HG03159 (cell line): Measurements from ENCODE around the gene MPEG1.

Source experiments
- ATAC-seq: cut with Tn5 transposase; IDR thresholded peaks from one replicate; pipeline ENCODE4 v1.9.1; 2021; ENCODE audit warnings: mild to moderate bottlenecking, moderate library complexity; ENCODE audit not compliant: unreplicated experiment

Gene MPEG1

DNA sequence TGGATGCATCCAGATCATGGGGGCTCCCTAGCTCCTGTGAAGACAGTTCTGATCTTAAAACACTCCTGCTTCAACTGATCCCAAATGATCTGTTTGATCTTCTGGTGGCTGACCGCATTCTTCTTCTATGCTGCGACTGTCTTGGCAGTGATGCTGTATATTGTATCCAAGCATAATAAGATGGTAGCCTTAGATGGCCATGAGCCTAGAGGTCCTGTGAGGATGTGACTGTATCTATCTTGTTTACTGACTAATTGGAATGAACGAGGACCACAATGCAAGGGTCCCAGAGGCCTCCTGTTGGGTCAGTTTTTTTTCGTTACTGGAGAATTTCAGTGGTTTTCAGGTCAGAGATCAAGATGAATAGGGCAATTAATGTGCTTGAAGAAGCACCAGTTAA is 7.1 kb upstream of the MPEG1 start:
- no peak for ATAC-seq

DNA sequence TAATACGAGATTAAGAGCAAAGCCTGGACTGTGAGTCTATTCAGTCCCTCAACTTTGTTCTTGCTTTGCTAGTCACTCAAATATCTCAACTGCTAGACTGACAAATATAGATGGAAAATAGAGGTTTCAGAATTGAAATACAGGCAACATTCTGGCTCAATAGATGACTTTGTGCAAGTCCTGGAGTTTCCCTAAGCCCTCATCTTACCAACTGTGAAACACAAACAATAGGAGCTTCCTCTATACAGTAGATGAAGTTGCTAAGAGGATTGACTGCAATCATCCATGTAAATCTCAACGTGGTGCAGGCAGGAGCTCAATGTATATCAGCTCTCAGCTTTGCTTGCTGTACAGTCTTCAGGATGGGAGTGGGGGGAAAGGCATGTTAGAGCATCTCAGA is 6.2 kb upstream of the MPEG1 start:
- no peak for ATAC-seq

DNA sequence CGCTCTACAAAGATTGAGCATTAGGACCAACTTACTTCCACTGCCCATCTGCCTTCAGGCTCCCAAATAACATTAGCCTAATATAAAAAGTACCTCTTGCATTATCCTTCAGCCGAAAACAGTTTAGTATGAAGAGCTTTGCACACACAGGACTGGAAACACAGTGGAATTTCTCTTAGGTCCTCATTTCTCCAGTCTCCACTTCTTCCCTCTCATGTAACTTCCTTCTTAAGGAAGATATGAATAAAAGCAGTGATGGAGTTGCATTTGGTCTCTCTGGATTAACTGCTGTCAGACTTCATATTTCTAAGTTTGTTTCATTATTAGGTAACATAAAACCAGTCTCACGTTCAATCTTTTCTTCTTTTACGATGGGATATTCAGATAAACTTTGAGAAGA is 5.6 kb upstream of the MPEG1 start:
- no peak for ATAC-seq

DNA sequence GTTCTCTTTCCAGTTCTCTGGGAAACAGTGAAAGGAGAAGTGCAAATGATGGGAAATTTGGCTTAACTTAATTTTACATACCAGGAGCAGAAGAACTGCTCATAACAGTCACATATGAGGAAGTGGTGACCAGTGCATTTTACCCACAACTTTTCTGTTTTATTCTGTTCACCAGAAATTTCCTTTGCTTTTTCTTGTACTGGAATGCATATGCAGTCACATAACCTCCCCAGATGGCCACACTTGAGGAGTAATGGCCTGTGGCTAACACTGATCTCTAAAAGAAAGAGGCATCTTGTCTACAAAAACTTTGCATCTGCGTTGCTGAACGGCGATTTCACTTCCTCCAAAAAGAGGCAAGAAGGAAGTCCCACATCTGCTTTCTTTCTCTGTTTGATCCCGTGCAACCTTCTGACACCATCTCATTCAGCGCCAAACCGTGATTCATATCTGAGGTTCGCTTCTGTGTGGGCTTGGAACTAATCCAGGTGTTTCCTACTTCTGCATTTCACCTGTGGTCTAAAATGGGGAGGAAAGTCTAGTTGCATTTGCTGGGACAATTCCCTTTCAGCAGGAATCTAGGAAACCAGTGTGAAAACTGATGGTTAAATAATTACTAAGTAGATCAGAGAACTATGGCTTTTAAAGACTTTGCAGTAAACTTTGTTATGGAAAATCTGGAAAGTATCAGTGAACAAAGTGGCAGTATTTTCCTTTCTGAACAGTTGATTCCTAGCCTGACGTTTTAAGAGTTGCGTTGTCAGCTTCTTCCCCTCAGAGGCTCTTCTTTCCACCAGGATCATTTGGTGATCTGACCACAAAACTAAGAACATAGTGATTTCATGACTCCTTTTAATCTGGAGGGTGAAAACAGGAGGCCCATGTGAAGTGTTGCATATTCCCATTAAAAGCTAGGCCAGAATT is 4.2 kb upstream of the MPEG1 start:
- ATAC-seq: peak; percentile 89

DNA sequence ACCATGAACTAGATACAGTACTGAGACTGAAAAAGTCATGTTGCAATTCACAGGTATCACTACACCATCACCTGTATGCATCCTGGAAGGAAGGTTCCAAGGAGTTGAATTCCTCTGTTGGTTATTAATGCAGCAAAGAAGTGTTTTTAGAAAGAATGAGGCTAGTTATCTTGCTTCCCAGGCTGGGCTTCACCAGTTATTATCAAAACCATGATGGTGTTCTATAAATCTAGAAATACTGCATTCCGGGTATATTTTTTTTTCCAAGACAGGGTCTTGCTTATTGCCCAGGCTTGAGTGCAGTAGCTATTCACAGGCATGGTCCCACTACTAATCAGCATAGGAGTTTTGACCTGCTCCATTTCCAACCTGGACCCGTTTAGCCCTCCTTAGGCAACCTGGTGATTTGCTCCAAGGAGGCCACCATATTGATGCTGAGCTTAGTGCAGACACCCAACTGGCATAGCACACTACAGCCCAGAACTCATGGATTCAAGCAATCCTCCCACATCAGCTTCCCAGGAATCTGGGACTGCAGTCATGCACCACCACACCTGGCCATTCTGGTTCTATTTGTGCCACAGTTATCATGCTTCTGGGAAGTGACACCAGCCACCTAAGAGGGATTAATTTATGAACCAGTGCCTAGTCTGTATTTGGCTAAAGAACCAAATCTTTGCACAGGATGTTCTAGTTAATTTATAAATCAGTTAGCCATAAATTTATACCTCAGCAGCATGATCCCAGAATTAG is 1.6 kb upstream of the MPEG1 start:
- no peak for ATAC-seq

DNA sequence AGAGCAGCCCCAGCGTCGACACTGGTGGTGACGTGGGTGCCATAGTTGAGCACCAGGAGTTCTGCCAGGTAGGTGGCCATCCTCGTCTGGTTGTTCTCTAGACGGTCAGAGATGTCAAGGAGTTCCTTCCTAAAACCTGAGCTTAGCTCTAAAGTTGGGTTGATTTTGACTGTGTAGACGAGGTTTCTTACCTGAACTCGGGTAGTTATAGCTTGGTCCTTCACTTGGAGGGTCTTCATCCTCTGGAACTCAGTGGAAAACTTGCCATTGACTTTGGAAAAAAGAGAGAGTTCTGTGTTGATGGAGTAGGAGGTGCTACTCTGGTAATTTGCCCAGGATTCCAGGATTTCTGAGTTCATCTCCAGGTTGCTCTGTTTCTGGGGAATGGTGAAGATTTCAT is 505 bp downstream of the MPEG1 start:
- ATAC-seq: no peak

DNA sequence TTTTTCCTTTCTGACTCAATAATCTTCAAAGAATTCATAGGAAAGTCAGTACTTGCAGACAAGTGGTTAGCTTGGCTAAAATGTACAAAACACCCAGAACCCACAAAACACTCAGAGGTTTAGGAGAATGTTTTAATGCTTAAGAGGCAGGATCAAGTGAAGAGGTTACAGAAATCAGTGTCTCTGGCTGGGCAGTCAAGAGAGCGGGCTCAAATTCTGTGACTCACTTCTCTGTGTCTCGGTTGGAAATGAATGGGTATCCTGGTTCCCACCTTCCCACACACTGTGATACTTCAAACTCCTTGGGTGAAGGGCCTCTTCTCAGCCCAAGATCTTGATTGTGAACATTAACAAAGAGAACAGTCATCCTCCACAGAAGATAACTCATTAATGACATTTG is 3.8 kb downstream of the MPEG1 start:
- no peak for ATAC-seq

DNA sequence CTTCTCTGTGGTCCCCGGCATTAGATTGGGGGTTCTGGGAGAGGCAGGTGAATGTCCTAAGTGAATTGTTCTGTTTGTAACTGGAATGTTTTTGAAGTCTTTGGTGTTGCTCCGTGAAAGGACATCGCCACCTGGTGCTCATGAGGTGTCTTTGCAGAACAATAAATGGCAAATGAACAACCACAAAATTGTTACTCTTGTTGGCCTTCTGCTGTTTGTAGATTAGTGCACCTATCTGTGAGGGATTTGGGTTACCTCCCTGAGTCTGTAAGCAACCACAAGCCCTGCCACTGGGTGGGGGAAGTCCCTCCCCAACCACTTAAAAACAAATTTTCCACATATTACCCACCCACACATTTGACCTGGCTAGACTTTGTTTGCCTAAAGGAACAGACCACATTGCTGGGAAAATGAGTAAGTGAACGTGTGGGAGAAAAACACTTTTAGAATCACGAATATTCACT is 4.7 kb downstream of the MPEG1 start:
- ATAC-seq: peak; percentile 64

DNA sequence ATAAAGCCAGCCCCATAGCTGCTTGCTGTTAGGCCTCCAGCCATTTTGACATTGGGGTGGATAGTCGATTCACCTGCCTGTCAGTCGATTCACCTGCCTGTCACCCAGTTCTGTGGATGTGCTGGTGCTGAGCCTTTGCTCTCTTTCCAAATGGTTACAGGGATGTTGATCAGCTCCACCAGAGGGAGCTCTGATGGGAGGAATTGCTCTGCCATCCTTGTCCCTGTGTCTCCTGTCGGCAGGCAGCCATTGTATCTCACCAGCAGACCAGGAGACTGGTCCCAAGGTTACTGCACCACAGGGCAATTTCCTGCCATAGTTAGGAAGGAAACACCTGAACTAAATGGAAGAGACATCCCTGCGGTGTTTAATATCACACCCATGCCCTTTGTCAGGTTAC is 6.1 kb downstream of the MPEG1 start:
- no peak for ATAC-seq

DNA sequence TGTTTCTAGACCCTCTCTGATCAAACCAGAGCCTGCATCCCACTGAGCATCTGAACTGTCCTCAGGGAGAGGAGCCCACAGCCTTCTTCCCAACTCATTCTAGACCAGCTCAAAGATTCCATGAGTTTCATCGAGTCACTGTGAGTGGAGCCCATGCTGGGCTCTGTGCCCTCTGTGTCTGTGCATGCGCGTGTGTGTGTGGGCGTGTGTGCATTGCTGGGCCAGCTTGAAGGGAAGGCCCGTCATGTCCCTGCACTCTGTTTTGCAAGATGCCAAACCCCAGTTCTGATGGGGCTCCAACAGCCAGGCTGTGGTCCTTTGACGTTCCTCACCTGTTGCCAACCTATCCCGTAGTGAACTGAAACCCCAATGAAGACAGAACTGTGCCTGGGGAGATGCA is 7.1 kb downstream of the MPEG1 start:
- ATAC-seq: no peak

DNA sequence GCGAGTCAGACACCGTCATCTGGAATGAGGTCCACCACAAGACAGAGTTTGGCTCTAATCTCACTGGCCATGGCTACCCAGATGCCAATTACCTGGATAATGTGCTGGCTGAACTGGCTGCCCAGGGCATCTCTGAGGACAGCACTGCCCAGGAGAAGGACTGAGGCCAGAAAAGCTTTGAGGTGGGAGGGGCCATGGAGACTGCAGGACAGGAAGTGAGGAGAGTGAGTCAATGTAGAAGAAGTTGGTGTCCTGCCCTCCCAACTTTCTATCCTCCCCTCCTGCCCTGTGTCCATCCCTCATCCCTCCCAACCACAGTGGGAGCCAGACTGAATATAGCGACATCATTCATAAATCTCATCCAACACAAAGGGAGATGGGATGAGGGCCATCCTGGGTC is 8.0 kb downstream of the MPEG1 start:
- no peak for ATAC-seq

DNA sequence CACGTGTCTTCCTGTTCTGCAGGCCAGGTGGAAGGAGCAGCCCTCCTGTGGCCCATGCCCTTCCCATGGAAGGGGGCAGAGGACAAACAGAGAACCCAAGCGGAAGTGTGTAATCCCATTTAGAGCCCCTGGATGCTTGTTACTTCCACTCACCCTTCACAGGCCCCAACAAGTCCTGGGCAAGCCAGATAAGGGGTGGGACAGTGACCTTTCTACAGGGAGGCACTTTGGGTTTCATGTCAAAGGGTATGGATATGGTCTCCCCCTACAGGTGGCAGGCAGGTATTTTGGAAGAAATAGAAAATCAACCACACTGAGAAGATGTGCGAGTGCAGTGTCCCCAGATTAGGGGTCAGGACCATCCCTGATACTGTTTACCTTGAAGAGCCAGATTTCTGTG is 11.4 kb downstream of the MPEG1 start:
- ATAC-seq: no peak

DNA sequence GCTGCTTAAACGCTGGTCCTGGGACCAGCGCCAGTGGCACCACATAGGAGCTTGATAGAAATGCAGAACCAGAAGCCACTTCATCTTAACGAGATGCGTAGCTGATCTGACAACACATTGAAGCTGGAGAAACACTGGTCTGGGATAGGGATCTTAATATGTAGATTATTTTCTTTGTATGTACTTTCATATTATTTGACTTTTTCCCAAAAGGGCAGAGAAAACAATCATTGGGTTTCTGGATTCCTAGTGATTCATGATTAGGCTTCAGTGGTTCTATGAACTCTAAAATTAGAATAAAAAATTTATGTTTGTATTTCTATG is 12.3 kb downstream of the MPEG1 start:
- no peak for ATAC-seq

DNA sequence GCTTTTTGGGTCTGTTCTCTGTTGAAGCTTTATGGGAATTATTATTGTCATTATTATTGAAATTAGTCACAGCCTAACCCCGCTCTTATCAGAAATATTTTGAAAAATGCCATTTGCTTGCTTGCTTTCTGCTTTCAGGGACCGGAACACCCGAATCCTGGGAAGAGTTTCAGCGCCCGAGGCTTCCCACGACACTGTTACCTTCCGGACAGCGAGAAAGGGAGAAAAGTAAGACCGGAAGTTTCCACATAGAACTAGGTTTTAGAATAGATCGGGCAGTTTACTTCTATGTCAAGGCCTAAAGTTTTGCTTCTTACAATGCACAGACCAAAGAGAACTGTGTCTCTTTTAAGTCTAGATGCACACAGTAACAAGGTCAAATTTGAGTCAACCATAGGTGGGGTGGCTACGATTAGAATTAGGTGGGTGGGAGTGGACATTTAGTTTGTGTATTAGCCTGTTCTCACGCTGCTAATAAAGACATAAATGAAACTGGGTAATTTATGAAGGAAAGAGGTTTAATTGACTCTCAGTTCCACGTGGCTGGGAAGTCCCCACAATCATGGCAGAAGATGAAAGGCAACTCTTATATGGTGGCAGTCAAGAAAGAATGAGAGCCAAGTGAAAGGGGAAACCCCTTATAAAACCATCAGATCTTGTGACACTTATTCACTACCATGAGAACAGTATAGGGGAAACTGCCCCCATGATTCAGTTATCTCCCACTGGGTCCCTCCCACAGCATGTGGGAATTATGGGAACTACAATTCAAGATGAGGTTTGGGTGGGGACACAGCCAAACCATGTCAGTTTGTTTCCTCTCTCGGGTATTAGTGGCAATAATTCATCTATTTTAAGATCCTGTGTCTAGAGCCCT is 12.9 kb downstream of the MPEG1 start:
- ATAC-seq: peak; percentile 45

DNA sequence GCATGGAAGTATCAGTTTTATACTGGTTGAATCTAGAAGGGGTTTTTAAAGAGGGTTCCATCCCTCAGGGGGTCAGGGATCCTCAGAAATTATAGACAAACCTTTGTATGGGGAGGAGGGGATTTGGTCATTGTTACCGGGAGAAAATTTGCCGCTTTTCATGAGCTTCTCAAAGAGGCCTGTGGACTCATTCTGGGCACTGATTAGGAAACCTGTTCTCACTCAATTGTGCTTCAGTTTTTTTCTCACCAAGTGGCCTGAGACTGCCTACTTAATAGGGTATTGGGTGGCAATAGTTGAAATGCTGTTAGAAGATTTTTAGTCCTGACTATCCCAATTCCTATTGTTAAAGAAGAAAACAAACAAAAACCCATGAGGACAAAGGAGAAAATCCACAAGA is 14.0 kb downstream of the MPEG1 start:
- ATAC-seq: no peak

DNA sequence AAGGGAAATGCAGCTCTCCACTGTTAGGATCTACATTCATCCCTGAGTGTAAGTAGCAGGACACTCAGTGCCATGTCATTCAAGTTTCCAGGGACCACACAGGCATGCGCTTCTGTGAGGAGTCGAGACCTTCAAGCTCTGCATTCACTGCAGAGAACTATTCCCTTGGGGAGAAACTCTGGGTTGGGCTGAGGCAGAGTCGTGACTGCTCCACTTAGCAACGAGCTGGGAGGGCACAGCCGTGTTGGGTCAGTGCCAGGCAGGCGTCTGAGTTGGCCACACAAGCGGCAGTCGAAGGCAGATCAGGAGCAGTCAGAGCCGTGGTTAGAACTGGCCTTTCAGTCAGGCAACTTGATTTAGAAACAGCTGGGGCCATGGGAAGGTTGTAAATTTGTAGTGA is 14.7 kb downstream of the MPEG1 start:
- ATAC-seq: no peak

DNA sequence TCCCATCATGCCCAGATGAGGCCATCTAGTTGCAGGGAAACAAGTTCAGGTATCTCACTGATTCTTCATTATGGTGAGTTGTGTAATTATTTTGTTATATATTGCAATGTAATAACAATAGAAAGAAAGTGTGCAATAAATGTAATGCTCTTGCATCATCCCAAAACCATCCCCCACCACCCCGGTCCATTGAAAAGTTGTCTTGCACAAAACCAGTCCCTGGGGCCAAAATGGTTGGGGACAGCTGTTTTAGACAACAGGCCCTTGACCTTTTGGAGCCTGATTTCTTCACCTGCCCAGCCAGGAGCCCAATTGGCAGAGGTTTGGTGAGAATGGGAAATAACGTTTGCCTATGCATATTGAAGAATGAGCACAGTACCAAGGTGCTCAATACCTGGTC is 15.9 kb downstream of the MPEG1 start:
- ATAC-seq: no peak

DNA sequence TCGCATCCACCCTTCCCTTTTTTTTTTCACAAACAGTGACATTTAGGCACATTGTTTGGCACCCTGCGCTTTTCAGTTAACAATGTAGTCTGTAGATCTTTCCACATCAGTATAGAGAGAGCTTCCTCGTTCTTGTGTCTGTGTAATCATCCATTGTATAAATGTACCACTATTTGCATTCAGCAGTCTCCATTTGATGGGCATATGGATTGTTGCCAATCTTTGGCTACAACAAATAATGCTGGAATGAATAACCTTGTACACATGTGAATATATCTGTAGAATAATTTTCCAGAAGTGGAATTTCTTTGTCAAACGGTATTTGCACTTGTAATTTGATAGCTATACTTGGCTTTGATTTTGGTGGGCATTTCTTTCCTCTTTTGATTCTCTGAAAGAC is 17.1 kb downstream of the MPEG1 start:
- ATAC-seq: no peak

DNA sequence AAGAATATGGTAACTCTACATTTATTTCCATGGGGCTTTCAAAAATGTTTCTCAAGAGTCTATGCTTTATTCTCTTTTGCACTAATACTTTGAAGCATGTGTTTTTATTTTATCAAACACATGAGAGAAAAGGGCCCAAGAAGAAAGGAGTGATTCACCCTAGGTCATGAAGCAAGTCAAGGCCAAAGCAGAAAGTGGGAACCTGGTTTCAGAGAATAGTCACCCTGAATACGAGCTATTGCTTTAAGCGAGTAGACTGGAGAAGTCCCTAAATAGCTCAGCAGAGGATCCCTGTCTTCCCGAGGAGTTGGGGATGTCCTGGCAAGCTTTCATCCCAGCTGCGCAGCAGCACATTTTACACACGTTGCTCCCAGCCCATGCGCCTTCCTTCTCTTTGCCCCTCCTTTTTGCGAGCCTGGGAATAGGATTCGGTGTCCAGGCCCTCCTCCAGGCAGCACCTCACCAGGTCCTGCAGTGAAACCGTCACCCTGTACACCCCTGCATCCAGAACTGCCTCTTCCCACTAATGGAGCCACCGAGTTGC is 19.1 kb downstream of the MPEG1 start:
- no peak for ATAC-seq

DNA sequence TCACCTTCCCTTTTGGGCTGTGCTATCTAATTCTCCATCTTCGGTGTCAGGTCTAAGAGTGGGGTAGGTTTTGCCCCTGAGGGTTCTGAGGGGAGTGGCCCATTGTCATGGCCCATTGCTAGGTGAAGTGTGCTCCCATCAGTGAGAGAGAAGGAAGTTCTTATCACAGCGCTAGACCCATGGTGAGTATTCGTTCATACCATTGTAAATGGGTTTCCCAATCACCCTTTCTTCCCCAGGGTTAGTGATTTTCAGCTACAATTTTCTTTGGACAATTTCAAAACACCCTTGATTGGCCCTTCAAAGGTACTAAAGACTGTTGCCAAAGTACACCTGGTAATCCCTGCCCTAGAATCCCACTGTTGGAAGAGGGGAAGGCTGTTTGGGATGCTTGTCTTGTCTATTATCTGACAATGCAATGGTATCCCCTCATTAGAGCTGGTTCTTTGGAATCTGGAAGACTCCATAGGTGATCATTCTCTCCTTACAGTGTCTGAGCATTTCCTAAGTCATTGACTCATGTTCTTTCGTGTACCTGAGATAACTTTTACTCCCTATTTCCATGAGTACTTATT is 20.2 kb downstream of the MPEG1 start:
- ATAC-seq: no peak

DNA sequence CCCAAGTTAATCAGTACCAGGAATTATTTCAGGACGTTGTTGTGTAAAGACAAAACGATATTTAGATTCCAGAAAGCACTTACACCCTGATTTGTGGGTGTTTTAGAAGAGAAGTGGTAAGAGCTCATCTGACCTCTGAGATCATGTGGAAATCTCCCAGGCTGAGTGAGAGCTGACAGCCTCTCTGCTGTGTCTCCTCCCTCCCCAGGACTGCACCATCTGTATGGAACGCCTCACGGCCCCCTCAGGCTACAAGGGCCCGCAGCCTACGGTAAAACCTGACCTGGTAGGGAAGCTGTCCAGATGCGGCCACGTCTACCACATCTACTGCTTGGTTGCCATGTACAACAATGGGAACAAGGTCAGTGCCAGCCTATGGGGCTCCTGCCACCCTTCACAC is 20.8 kb downstream of the MPEG1 start:
- ATAC-seq: no peak
